HepG2 (cell line): ENCODE data around the gene MPV17L2. TPM values are rescaled to one million over a fixed set of nuclear protein-coding genes. Genes with fewer than 3 reads are reported as not detected.

Source experiments
- AGO1 ChIP-seq: fragments of 200-400 bp; formaldehyde crosslinking; IDR thresholded peaks from 2 replicates; pipeline ENCODE4 v1.6.1; 2017; ENCODE audit warnings: mild to moderate bottlenecking, low read depth, low read length, moderate library complexity; ENCODE audit not compliant: poor library complexity, severe bottlenecking
- AGO2 ChIP-seq: fragments of 200-400 bp; formaldehyde crosslinking; optimal IDR thresholded peaks from 2 replicates; pipeline ENCODE3; 2017; ENCODE audit warnings: mild to moderate bottlenecking, low read depth, low read length, moderate library complexity
- CBX2 ChIP-seq, 2 experiments: fragments of 200-600 bp in 1 of 2; sonication (generic); formaldehyde crosslinking in 1 of 2; IDR thresholded peaks; 2 replicates each; pipeline versions ENCODE4 v1.7.0 to v1.8.1; 2018 to 2022; ENCODE audit warnings: low read depth in 2 of 2, low read length in 1 of 2, mild to moderate bottlenecking in 1 of 2, missing genetic modification reagents in 1 of 2
- FIP1L1 ChIP-seq: fragments of 200-400 bp; formaldehyde crosslinking; IDR thresholded peaks from 2 replicates; pipeline ENCODE4 v1.6.1; 2018; ENCODE audit warnings: low read depth, mild to moderate bottlenecking, low read length, moderate library complexity, borderline replicate concordance; ENCODE audit not compliant: insufficient read depth
- HNF4A ChIP-seq: sonication (generic); formaldehyde crosslinking; IDR thresholded peaks from 2 replicates; pipeline ENCODE4 v1.4.0; 2020; ENCODE audit warnings: missing genetic modification reagents
- MTF2 ChIP-seq: sonication (generic); formaldehyde crosslinking; IDR thresholded peaks from 2 replicates; pipeline ENCODE4 v1.5.0; 2020; ENCODE audit warnings: missing genetic modification reagents, borderline replicate concordance
- ZFP36L1 ChIP-seq: sonication (generic); formaldehyde crosslinking; IDR thresholded peaks from 2 replicates; pipeline ENCODE4 v1.8.0; 2022; ENCODE audit warnings: mild to moderate bottlenecking, missing genetic modification reagents, moderate library complexity
- ZNF331 ChIP-seq: sonication (generic); formaldehyde crosslinking; IDR thresholded peaks from 2 replicates; pipeline ENCODE4 v1.4.0; 2020; ENCODE audit warnings: missing genetic modification reagents
- ZNF350 ChIP-seq: sonication (generic); formaldehyde crosslinking; IDR thresholded peaks from 2 replicates; pipeline ENCODE4 v1.4.0; 2020; ENCODE audit warnings: mild to moderate bottlenecking, low read depth, missing genetic modification reagents, borderline replicate concordance
- ZNF614 ChIP-seq: IDR thresholded peaks from 2 replicates; pipeline ENCODE4 v1.6.1; 2018; ENCODE audit warnings: missing biosample characterization, missing genetic modification reagents, inconsistent platforms, borderline replicate concordance
- ZNF670 ChIP-seq: sonication (generic); formaldehyde crosslinking; IDR thresholded peaks from 2 replicates; pipeline ENCODE4 v1.8.0; 2022; ENCODE audit warnings: mild to moderate bottlenecking, missing genetic modification reagents, borderline replicate concordance
- ZNF678 ChIP-seq: sonication (generic); formaldehyde crosslinking; IDR thresholded peaks from 2 replicates; pipeline ENCODE4 v1.4.0; 2020; ENCODE audit warnings: mild to moderate bottlenecking, missing genetic modification reagents
- ZZZ3 ChIP-seq: sonication (generic); formaldehyde crosslinking; IDR thresholded peaks from 2 replicates; pipeline ENCODE4 v1.4.0; 2020; ENCODE audit warnings: missing genetic modification reagents, mild to moderate bottlenecking, borderline replicate concordance
- polyA plus RNA-seq, 8 experiments: library from polyadenylated mRNA; depleted of rRNA in 3 of 8; stranded (reverse) in 7 of 8; unstranded in 1 of 8; fragments of >200 nt; fragmentation: Illumina TruSeq in 4 of 8; extraction: Trizol in 4 of 8; gene quantifications; 2 replicates each; pipeline versions ENCODE4 v1.2.1 to v1.2.3, GENCODE V29; 2011 to 2016; ENCODE audit warnings: low read depth in 4 of 8, missing spikeins in 1 of 8, mixed read lengths in 1 of 8; ENCODE audit not compliant: insufficient read depth in 1 of 8
- total RNA-seq, 5 experiments: library from RNA; depleted of rRNA; stranded (reverse); fragments of >200 nt; fragmentation: Illumina TruSeq; extraction: Trizol; gene quantifications; 2 replicates each; pipeline ENCODE4 v1.2.3, GENCODE V29; 2016; ENCODE audit warnings: low read depth in 1 of 5
- TF ChIP-seq, protein P1 (sequence below): sonication (generic); formaldehyde crosslinking; IDR thresholded peaks from 2 replicates; pipeline ENCODE4 v1.5.1; 2020; ENCODE audit warnings: missing genetic modification reagents, mild to moderate bottlenecking, borderline replicate concordance
- TF ChIP-seq, protein P2 (sequence below): sonication (generic); formaldehyde crosslinking; IDR thresholded peaks from 2 replicates; pipeline ENCODE4 v1.9.0; 2022; ENCODE audit warnings: low read depth, missing genetic modification reagents
- TF ChIP-seq, protein P3 (sequence below): sonication (generic); formaldehyde crosslinking; IDR thresholded peaks from 2 replicates; pipeline ENCODE4 v1.5.0; 2020; ENCODE audit warnings: missing genetic modification reagents
- TF ChIP-seq, protein P4 (sequence below): sonication (generic); formaldehyde crosslinking; IDR thresholded peaks from 2 replicates; pipeline ENCODE4 v1.4.0; 2020; ENCODE audit warnings: missing genetic modification reagents, borderline replicate concordance

The MPV17L2 gene
- total and polyA plus RNA-seq, 2 of the 13 experiments (the other 11 are each of a cell fraction or from before 2014, with no cell fraction given) = 13.6 to 16.7 TPM

DNA sequence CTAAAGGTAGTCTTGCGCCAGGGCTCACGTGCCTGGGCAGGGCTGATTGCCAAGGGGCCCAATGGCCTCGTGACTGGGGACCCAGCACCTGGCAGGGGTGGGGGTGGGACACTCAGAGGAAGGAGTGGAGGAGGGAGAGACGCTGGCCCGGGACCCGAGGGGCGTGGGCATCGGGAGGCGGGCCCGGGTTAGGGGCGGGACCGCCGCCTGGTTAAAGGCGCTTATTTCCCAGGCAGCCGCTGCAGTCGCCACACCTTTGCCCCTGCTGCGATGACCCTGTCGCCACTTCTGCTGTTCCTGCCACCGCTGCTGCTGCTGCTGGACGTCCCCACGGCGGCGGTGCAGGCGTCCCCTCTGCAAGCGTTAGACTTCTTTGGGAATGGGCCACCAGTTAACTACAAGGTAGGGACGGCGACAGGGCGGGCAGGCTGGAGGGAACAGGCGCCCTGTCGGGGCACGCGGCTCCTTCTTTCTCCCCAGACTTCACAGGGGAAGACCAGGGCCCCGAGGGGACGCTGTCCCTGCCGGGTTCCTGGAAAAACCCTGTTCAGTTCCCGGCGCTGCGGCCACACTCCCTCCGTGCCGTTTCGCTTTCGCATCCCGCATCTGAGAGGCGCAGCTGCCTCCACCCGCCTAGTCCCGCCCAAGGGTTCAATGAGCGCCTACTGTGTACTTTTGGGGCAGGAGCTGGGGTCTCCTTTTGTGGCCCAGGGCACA is 19.3 kb upstream of the MPV17L2 start, which contains the start of gene IFI30 (continued):
- TF ChIP-seq, protein P1, sequence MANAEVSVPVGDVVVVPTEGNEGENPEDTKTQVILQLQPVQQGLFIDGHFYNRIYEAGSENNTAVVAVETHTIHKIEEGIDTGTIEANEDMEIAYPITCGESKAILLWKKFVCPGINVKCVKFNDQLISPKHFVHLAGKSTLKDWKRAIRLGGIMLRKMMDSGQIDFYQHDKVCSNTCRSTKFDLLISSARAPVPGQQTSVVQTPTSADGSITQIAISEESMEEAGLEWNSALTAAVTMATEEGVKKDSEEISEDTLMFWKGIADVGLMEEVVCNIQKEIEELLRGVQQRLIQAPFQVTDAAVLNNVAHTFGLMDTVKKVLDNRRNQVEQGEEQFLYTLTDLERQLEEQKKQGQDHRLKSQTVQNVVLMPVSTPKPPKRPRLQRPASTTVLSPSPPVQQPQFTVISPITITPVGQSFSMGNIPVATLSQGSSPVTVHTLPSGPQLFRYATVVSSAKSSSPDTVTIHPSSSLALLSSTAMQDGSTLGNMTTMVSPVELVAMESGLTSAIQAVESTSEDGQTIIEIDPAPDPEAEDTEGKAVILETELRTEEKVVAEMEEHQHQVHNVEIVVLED (CRISPR knock-in tag) = no peak
- TF ChIP-seq ZNF350 (CRISPR knock-in tag) (peak; percentile 55; the same call in 1 of the 2 replicates), ZNF614 (CRISPR knock-in tag) (peak; percentile 75; the same call in 1 of the 2 replicates), CBX2 (IDR thresholded peaks at IDR 0.05; ENCODE audit: low read depth, low read length) (no peak), CBX2 (CRISPR knock-in tag; IDR thresholded peaks at IDR 0.05; ENCODE audit: low read depth) (no peak), HNF4A (CRISPR knock-in tag) (0 out of 2 replicates have a peak, but pooled peaks have one; percentile 11), ZNF331 (CRISPR knock-in tag) (peak; percentile 28; the same call in 1 of the 2 replicates), AGO1 (peak; percentile 76), AGO2 (no peak), ZNF670 (CRISPR knock-in tag) (no peak), ZNF678 (CRISPR knock-in tag) (0 out of 2 replicates have a peak, but pooled peaks have one; percentile 32), ZFP36L1 (no peak), FIP1L1 (no peak), ZZZ3 (0 out of 2 replicates have a peak, but pooled peaks have one; percentile 27), MTF2 (CRISPR knock-in tag) (peak; percentile 82; the same call in 1 of the 2 replicates)
- TF ChIP-seq, protein P2, sequence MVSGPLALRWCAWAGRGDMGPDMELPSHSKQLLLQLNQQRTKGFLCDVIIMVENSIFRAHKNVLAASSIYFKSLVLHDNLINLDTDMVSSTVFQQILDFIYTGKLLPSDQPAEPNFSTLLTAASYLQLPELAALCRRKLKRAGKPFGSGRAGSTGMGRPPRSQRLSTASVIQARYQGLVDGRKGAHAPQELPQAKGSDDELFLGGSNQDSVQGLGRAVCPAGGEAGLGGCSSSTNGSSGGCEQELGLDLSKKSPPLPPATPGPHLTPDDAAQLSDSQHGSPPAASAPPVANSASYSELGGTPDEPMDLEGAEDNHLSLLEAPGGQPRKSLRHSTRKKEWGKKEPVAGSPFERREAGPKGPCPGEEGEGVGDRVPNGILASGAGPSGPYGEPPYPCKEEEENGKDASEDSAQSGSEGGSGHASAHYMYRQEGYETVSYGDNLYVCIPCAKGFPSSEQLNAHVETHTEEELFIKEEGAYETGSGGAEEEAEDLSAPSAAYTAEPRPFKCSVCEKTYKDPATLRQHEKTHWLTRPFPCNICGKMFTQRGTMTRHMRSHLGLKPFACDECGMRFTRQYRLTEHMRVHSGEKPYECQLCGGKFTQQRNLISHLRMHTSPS (CRISPR knock-in tag) = 0 out of 2 replicates have a peak, but pooled peaks have one; percentile 23
- TF ChIP-seq, protein P3, sequence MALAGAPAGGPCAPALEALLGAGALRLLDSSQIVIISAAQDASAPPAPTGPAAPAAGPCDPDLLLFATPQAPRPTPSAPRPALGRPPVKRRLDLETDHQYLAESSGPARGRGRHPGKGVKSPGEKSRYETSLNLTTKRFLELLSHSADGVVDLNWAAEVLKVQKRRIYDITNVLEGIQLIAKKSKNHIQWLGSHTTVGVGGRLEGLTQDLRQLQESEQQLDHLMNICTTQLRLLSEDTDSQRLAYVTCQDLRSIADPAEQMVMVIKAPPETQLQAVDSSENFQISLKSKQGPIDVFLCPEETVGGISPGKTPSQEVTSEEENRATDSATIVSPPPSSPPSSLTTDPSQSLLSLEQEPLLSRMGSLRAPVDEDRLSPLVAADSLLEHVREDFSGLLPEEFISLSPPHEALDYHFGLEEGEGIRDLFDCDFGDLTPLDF = 0 out of 2 replicates have a peak, but pooled peaks have one; percentile 39
- TF ChIP-seq, protein P4, sequence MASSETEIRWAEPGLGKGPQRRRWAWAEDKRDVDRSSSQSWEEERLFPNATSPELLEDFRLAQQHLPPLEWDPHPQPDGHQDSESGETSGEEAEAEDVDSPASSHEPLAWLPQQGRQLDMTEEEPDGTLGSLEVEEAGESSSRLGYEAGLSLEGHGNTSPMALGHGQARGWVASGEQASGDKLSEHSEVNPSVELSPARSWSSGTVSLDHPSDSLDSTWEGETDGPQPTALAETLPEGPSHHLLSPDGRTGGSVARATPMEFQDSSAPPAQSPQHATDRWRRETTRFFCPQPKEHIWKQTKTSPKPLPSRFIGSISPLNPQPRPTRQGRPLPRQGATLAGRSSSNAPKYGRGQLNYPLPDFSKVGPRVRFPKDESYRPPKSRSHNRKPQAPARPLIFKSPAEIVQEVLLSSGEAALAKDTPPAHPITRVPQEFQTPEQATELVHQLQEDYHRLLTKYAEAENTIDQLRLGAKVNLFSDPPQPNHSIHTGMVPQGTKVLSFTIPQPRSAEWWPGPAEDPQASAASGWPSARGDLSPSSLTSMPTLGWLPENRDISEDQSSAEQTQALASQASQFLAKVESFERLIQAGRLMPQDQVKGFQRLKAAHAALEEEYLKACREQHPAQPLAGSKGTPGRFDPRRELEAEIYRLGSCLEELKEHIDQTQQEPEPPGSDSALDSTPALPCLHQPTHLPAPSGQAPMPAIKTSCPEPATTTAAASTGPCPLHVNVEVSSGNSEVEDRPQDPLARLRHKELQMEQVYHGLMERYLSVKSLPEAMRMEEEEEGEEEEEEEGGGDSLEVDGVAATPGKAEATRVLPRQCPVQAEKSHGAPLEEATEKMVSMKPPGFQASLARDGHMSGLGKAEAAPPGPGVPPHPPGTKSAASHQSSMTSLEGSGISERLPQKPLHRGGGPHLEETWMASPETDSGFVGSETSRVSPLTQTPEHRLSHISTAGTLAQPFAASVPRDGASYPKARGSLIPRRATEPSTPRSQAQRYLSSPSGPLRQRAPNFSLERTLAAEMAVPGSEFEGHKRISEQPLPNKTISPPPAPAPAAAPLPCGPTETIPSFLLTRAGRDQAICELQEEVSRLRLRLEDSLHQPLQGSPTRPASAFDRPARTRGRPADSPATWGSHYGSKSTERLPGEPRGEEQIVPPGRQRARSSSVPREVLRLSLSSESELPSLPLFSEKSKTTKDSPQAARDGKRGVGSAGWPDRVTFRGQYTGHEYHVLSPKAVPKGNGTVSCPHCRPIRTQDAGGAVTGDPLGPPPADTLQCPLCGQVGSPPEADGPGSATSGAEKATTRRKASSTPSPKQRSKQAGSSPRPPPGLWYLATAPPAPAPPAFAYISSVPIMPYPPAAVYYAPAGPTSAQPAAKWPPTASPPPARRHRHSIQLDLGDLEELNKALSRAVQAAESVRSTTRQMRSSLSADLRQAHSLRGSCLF = no peak
